PC-9 (cell line): Measurements from ENCODE around the gene CIZ1.
A peak's percentile ranks its signal among the peaks of the same experiment; 100 is the strongest.
"Not testable (repeated sequence)": the region's sequence is repeated elsewhere in the genome, so short reads cannot be mapped to it uniquely, and the experiment has no call there.

Experiments
- EZH2 ChIP-seq: fragments of 200-600 bp; sonication (generic); IDR thresholded peaks from 2 replicates; pipeline ENCODE4 v1.8.0; 2017; ENCODE audit warnings: antibody characterized with exemption, low read depth
- TF ChIP-seq, protein P1 (sequence below): fragments of 200-600 bp; sonication (generic); conservative IDR thresholded peaks from 2 replicates; pipeline ENCODE4 v1.6.1; 2017; ENCODE audit warnings: mixed run types, antibody characterized with exemption, mild to moderate bottlenecking, moderate library complexity

DNA sequence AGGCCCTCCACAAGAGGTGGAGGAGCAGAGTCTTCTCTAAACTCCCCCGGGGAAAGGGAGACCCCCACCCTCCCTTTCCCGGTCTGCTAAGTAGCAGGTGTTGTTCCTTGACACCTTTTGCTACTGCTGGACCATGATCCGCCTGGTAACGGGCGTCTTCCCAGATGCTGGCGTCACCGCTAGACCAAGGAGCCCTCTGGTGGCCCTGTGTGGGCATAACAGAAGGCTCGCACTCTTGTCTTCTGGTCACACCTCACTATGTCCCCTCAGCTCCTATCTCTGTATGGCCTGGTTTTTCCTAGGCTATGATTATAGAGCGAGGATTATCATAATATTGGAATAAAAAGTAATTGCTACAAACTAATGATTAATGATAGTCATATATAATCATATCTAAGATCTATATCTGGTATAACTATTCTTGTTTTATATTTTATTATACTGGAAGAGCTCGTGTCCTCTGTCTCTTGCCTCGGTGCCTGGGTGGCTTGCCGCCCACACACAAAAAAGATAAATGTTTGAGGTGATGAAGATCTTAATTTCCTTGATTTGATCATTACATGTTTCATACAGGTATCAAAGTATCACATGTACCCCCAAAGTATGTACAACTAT is 61.3 kb downstream of the CIZ1 start:
- TF ChIP-seq, protein P1, sequence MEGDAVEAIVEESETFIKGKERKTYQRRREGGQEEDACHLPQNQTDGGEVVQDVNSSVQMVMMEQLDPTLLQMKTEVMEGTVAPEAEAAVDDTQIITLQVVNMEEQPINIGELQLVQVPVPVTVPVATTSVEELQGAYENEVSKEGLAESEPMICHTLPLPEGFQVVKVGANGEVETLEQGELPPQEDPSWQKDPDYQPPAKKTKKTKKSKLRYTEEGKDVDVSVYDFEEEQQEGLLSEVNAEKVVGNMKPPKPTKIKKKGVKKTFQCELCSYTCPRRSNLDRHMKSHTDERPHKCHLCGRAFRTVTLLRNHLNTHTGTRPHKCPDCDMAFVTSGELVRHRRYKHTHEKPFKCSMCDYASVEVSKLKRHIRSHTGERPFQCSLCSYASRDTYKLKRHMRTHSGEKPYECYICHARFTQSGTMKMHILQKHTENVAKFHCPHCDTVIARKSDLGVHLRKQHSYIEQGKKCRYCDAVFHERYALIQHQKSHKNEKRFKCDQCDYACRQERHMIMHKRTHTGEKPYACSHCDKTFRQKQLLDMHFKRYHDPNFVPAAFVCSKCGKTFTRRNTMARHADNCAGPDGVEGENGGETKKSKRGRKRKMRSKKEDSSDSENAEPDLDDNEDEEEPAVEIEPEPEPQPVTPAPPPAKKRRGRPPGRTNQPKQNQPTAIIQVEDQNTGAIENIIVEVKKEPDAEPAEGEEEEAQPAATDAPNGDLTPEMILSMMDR, result peak; percentile 67
- not testable (repeated sequence) for TF ChIP-seq EZH2
